Rectal smooth muscle tissue (tissue), 1 donor: ENCODE measurements around the gene CPNE5.

Experiments
- H3K27ac ChIP-seq: one replicate; pipeline ENCODE4 v1.7.0; 2013; ENCODE audit warnings: low read depth, low read length, inconsistent platforms
- H3K27me3 ChIP-seq: one replicate; pipeline ENCODE4 v1.7.0; 2013; ENCODE audit warnings: low read length; ENCODE audit not compliant: control insufficient read depth, insufficient read depth
- H3K36me3 ChIP-seq: one replicate; pipeline ENCODE4 v1.7.0; 2013; ENCODE audit warnings: low read length; ENCODE audit not compliant: control insufficient read depth, insufficient read depth
- H3K4me1 ChIP-seq: one replicate; pipeline ENCODE4 v1.7.0; 2013; ENCODE audit warnings: low read length; ENCODE audit not compliant: control insufficient read depth, insufficient read depth
- H3K4me3 ChIP-seq: one replicate; pipeline ENCODE4 v1.7.0; 2013; ENCODE audit warnings: low read length
- H3K9ac ChIP-seq: one replicate; pipeline ENCODE4 v1.7.0; 2013; ENCODE audit warnings: low read length

The CPNE5 gene

DNA sequence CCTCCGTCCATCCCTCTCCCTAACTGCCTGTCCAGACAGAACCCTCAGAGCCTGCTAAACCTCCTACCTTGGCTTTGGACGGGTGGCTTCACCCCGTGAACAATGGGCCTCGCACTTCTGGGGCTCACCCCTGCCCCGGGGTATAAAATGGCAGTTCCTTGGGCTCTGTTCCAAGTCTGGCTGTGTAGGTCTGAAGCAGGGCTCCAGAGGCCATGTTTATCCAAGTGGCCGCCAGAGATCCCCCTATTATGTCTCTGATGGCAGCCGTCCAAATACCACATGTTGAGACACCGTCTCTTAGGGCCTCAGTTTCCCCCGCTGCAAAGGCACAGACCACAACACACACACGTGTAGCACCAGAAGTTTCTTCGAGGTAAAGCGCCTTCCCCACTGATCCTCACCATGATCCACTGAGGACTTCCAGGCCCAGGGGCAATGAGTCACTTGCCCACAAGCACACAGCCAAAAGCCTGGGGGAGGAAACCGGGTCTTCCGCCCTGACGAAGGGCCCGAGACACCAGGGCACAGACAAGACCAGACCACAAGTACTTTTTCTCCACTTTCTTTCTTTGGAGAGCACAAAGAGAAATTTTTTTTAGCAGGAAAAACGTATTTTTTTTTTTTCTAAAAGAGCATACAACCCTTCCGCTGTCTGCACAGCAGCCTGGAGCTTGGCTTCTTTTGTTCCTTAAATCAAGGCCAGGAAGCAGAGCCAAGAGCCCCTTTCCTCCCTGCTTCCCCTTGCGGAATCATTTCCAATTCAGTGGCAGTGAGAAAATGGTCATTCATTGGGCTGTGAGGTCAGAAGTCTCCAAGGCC lies 11.8 kb downstream of the CPNE5 start:
- no peak overlapping the region for H3K9ac ChIP-seq
- no peak overlapping the region for H3K4me3 ChIP-seq
- no peaks in the 10 kb centered on the region for H3K36me3 ChIP-seq
- H3K27ac ChIP-seq: no peak overlapping the region
- H3K27me3 ChIP-seq: no peaks in the 10 kb centered on the region
- peaks cover 5% of the 10 kb centered on the region for H3K4me1 ChIP-seq

DNA sequence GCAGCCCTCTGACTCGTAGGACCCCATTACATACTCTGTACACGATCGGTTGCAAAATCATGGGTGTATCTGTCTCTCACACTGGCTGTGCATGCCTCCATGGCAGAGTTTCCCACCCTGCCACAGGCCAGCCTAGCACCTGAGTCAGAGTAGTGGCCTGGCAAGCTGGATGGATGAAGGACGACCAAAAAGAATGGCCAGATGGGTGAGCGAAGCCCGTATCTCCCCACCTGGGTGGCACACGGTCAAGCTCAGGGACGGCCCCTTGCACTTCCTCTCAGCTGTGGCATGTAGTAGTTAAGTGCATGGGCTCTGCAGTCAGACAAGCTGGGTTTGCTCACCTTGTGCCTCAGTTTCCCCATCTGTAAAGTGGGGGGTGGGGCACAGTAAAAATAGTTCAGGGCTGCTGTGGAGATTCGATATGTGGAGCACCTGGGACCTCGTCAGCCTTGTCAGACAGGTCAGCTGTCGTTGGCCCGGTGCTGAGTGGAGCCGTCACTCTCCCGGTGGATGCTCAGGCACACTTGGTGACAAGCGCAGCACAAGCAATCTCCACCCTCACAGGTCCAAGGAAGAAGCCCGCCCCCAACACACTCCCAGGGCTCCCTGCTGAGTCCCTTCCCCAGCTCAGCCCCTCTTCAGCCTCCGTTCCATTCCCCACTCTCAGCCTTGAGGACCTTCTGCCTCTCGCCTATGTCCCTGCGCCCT lies 12.6 kb downstream of the CPNE5 start:
- H3K4me1 ChIP-seq: peaks cover 5% of the 10 kb centered on the region
- H3K27me3 ChIP-seq: no peaks in the 10 kb centered on the region
- no peak overlapping the region for H3K9ac ChIP-seq
- no peaks in the 10 kb centered on the region for H3K36me3 ChIP-seq
- H3K4me3 ChIP-seq: no peak overlapping the region
- H3K27ac ChIP-seq: no peak overlapping the region

DNA sequence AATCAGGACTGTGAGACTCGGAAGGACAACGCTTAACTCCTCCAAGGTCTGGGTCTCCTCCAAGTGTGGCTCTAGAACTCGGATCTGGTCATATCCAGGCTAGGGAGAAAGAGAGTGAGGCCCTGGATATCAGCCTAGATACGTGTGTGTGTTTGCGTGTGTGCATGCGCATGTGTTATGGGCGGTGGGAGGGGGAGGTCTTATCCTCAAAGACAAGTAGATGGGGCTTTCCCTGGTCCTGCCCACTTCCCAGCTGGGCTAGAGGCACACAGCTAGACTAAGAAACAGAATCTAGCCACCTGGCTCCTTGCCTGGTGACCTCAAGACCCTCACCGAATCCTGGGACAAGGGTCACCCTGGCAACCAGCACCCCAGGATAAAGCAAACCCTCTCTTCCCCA lies 13.2 kb downstream of the CPNE5 start:
- Histone ChIP-seq H3K4me1 (peaks cover 5% of the 10 kb centered on the region), H3K27ac (no peak overlapping the region), H3K4me3 (no peak overlapping the region), H3K27me3 (no peaks in the 10 kb centered on the region), H3K9ac (no peak overlapping the region), H3K36me3 (no peaks in the 10 kb centered on the region)

DNA sequence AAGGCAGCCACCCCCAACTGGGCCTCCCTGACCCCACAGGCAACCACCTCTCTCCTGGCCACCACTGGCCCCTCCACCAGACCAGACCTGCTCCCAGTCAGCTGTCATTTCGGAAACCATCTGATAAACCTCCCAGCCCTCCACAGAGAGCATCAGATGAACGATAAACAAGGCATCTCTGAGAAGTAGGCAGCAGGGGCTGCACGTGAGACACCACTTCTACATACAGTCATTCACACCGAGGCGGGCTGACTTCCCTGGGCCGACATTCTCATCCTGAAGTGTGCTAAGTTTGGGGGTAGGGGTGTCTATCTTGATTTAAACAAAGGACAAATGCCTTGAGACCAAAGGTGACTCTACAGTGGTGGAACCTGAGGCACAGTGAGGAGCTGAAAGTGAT lies 13.8 kb downstream of the CPNE5 start:
- Histone ChIP-seq H3K27ac (no peak overlapping the region), H3K9ac (no peak overlapping the region), H3K4me3 (no peak overlapping the region), H3K4me1 (peaks cover 2% of the 10 kb centered on the region), H3K36me3 (no peaks in the 10 kb centered on the region), H3K27me3 (no peaks in the 10 kb centered on the region)

DNA sequence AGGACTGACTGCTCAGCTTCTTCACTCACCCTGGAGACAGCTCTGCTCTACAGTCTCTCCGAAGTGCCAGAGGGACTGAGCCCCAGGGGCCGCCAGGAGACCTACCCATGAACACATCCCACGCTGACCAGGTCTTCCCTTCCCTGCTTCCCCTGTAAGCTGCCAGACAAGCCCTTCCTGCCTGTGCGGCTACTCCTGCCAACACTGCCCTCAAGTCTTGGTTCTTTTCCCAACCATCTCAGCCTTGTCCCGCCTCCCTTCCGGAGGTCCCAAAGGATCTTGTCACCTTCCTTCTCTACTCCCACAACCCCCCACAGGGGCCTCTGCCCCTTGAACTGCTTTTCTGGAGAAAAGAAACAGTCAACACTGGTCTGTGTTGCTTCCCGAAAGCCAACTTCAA lies 15.0 kb downstream of the CPNE5 start:
- Histone ChIP-seq H3K9ac (no peak overlapping the region), H3K27ac (no peak overlapping the region), H3K4me1 (no peaks in the 10 kb centered on the region), H3K36me3 (no peaks in the 10 kb centered on the region), H3K27me3 (no peaks in the 10 kb centered on the region), H3K4me3 (no peak overlapping the region)

DNA sequence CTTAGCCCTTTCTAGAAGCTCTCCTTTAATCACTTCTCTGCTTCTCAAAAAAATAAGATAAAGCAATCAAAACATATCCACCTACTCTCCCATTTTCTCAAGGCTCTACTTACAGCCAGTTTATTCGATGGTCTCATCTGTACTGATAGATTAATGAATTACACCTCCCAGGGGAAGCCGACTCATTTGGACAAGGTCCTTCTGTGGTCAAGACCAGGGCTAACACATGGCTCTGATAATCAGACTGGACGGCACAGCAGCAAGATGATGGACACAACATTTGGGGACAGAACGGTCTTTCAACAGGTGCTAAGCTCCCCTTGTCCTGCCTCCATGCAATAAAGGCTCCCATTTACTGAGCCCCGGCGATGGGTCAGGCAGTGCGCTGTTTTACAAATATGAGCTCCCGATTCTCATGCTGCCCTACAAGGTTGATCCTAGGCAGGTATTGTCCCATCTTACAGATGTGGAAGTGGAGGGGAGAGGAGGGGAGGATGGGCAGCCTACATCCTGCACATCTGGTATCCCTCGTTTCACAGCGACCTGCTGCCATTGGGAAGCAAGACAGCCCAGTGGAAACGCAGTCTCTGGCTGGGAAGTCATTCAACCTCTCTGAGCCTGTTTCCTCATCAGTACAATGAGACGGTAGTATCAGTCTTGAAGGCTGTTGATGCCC lies 15.7 kb downstream of the CPNE5 start:
- no peak overlapping the region for H3K4me3 ChIP-seq
- no peak overlapping the region for H3K27ac ChIP-seq
- no peaks in the 10 kb centered on the region for H3K4me1 ChIP-seq
- H3K36me3 ChIP-seq: no peaks in the 10 kb centered on the region
- no peak overlapping the region for H3K9ac ChIP-seq
- no peaks in the 10 kb centered on the region for H3K27me3 ChIP-seq

DNA sequence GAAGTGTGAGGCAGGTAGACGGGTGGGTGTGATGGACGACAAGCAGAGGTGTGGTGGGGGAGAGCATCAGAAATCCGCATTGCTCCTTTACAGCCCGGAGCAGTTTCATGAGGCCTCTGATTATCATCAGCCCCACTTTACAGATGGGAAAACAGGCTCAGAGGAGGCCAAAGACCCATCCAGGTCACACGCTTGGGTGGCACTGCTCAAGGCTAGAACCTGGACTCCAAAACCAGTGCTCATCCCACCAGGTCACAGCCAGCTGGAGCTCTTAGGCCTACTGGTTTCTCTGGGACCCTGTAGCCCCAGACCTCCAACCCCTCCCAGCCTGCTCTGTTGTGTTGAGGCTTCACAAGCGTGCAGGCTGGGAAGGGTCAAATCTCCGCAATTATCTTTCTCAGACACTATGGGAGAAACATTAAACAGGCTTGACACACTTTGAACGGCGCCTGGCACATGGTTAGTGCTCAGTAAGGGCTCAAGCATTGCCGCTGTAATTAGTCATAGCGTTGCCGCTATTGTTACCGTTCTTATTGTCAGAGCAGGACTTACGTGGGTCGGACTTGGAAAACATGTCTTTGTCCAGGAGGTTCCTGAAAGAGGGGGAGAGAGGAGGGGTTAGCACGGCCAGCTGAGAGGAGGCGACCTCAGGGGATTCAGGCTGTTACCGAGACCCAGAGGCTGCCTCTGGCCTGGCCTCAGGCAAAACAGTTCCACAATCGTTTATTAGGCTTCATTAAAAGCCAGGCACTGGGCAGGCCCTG lies 16.6 kb downstream of the CPNE5 start:
- Histone ChIP-seq H3K4me1 (no peaks in the 10 kb centered on the region), H3K27me3 (no peaks in the 10 kb centered on the region), H3K27ac (no peak overlapping the region), H3K36me3 (no peaks in the 10 kb centered on the region), H3K4me3 (no peak overlapping the region), H3K9ac (no peak overlapping the region)

DNA sequence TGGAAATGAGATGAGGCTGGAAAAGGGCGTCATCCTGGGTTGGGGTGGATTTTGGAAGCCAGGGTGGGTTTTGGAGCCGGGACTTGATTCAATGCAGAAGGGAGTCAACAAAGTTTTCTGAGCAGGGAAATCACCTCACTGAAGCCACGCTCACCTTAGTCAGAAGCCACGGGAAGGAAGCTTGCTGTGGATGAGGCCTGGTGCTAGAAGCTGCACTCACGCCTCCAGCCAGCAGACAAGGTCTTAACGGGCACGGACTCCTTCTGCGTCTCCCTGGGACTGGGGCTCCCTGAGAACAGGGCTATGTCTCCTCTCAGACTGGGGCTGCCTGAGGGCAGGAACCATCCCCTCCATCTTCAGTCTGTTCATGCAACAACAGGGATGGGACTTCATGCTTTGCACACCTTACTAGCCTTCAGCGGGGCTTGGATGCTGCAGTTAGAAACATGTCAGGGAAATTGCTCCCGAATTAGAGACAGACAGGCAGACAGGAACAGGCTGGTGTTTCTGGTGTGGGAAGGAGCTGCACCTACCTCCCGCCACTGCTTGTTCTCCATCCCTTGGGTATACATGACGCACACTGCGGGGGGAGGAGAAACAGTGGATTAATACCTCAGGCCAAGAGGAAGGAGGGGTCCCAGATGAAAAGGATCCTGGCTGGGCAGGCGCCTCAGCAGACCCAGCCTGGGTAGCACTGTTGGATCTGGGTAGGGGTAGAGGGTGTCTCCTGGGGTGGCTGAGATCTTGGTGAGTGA lies 17.5 kb downstream of the CPNE5 start:
- Histone ChIP-seq H3K36me3 (no peaks in the 10 kb centered on the region), H3K9ac (no peak overlapping the region), H3K27me3 (no peaks in the 10 kb centered on the region), H3K27ac (no peak overlapping the region), H3K4me1 (no peaks in the 10 kb centered on the region), H3K4me3 (no peak overlapping the region)

DNA sequence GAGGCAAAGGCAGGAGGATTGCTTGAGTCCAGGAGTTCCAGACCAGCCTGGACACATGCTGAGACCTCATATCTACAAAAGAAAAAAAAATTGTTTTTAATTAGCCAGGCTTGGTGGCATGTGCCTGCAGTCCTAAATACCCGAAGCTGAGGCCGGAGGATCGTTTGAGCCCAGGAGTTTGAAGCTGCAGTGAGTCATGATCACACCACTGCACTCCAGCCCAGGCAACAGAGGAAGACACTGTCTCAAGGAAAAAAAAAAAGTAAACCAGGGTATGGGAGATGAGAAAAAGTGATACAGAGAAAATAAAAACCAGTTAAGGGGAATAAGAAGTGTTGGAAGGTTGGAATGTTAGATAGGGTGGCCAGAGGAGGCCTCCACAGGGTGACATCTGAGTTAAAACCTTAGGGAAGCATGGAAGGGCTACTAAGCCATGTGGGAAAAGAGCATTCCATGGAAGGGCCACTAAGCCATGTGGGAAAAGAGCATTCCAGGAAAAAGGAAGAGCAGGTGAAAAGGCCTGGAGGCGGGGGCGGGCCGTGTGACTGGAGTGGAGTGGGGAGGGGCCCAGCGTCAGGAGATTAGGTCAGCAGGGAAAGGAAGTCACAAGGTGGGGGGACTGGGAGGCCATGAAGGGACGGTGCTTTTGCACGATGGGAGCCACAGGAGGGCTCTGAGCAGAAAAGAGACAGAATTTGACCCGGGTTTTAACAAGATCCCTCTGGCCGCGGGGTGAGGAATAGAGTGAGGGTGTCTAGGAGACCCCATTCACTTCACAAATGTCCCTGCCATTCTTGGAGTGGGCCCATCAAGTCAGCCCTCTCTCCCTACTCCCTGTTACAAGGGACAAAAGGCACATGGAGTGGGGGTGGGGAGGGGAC lies 18.3 kb downstream of the CPNE5 start:
- no peak overlapping the region for H3K9ac ChIP-seq
- no peaks in the 10 kb centered on the region for H3K27me3 ChIP-seq
- no peak overlapping the region for H3K27ac ChIP-seq
- H3K36me3 ChIP-seq: no peaks in the 10 kb centered on the region
- no peaks in the 10 kb centered on the region for H3K4me1 ChIP-seq
- no peak overlapping the region for H3K4me3 ChIP-seq

DNA sequence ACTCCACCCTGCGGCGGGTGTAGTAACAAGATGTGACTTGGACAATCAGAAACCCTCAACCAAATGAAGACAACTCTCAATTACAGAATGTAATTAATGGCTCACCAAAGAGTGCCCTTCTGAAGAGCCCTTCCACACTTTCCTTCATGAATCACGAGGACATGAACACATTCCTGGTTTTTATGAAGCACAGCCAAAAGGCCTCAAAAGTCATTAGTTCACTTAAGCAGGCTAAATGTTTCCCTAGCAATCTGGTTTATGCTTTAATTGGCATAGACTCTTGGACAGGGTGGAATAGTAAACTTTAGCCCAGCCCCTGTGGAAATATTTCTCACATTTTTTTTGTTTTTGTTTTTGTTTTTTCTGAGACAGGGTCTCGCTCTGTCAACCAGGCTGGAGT lies 20.5 kb downstream of the CPNE5 start:
- no peaks in the 10 kb centered on the region for H3K27me3 ChIP-seq
- no peak overlapping the region for H3K9ac ChIP-seq
- no peaks in the 10 kb centered on the region for H3K4me1 ChIP-seq
- no peak overlapping the region for H3K4me3 ChIP-seq
- H3K36me3 ChIP-seq: no peaks in the 10 kb centered on the region
- no peak overlapping the region for H3K27ac ChIP-seq

DNA sequence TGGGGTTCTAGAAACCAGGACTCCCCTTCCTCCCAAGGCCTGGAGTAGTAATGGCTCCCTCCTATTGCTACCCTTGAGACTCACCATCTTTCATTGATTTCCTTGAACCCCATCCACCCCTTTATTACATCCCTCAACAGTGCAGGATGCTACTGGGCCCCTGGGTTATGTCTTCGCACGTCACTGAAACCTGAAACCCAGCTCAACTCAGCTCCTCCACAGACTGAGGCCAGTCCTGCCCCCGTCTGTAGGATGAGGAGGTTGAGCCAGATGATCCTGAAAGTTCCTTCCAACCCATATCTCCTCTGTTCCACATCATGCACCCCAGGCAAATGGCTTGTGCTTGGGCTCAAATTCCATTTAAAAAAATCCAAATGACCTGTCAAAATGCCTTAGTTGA lies 21.4 kb downstream of the CPNE5 start:
- Histone ChIP-seq H3K4me1 (no peaks in the 10 kb centered on the region), H3K4me3 (no peak overlapping the region), H3K27ac (no peak overlapping the region), H3K36me3 (no peaks in the 10 kb centered on the region), H3K9ac (no peak overlapping the region), H3K27me3 (no peaks in the 10 kb centered on the region)
